GM10847 (cell line): ENCODE data around the gene LAMA4.

Experiments used
- POLR2A ChIP-seq: IDR thresholded peaks from 2 replicates; pipeline ENCODE4 v1.6.1; 2011; ENCODE audit not compliant: insufficient read length; ENCODE audit errors: extremely low read depth

The LAMA4 gene

DNA sequence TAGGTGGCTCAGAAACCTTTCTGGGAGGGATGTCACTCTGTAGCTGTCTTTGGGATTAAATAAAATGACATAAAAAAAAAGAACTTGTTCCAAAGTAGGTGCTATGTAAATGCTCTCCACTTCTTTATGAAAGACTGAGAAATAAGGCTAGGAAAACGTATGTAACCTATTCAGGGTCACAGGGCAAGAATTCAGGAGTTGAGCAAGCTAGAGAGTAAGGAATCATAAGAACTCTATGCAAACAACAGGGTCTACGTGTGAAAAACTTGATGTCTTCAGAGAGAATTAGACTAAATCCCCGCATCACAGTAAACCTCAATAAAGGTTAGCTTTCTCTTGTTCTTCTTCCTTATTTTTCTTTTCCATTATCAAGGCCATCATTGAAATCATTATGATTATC lies 59.2 kb downstream of the LAMA4 start:
- TF ChIP-seq POLR2A, result no peak

DNA sequence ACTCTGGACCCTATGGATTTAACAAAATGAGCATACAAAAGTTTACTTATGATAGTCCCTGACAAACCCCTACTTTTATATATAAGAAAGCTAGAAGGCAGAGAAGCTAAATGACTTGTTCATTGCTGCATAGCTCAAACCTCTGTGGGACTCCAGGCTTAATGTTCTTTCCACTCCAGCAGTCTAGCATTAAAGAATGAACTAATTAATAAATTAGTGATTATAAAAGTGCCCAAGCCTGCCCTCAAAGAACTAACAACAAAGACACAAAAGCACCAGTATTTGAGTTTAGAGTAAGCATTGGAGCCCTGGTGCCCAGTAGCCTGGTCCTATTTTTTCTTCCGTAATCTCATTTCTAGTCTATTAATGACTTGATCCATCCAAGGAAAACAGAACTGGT lies 59.9 kb downstream of the LAMA4 start:
- no peak for TF ChIP-seq POLR2A

DNA sequence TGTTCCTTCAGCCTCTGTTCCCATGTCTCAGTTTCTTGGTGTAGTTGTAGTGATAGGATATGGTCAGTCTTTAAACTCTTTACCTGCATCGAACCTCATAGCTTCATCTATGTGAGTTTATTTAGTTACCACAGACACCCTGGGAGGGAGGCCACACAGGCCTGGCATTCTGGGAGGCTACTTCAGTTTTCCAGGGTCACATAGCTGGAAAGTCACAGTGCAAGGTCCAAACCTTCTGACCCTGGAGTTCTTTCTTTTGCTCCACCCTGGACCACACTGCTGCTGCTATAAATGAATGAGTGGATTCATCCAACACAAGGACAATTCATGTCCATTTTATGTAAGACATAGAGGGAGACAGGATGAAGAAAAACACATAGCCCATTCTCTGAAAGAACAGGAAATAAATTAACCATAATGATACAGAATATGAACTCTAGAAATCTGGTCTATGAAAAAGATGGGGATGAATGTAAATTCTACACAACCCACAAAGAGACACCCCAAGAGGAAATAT lies 60.8 kb downstream of the LAMA4 start:
- TF ChIP-seq POLR2A, result no peak

DNA sequence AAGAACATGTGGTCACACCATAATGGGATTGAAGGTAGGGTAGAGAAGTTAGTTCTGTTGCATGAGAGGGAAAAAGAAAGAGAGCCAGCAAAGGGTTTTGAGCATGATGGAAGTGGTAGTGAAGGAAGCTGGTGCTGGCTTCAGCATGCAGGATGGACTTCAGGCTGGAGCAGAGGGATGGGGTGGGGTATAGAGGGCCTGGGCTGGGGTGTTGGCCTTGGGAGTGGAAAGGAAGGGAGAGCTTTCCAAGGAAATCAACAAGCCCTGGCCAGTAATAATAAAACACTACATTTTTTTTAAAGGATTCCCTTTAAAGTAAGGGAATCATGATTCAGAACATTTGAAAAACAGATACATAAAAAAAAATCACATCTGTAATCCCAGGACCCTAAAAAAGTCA lies 61.2 kb downstream of the LAMA4 start:
- no peak for TF ChIP-seq POLR2A

DNA sequence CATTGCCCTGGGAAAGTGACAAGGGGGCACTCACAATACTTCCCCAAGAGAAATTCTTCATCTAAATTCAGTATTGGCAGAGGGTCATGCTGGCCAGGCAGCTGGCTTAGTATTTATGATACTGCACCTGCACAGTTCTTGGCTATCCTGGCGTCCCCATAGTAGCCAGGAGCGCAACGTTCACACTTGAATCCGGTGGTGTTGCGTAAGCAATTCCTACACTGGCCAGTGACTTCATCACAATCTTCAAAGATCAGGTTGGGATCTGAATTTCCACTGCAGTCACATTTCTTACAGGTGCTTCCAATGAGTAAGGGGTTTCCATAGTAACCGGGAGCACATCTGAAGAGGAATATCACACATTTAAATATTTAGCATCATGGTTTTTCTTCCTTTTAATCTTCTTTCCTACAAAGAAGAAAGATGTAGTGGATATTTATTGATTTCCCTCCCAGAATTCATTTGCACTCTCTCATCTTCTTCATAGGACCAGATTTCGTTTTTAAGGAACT lies 62.8 kb downstream of the LAMA4 start:
- TF ChIP-seq POLR2A, result no peak

DNA sequence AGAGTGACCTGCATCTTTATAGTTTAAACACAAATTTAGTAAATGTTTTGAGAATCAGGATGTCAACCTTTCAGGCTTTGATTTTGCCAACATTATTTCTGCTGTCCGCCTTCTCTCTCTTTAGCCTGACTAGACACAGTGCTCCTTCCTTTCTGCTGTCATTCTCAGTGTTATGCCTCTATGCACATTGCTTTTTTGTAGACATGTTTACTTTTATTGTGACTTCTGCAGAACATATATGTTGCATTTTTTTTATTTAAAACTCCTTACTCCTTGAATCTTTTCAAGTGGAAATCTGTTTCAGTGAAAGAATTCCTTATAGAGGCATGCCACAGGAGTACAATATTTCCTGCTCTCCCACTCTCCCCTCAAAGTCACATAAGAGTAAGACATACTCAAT lies 64.2 kb downstream of the LAMA4 start:
- no peak for TF ChIP-seq POLR2A

DNA sequence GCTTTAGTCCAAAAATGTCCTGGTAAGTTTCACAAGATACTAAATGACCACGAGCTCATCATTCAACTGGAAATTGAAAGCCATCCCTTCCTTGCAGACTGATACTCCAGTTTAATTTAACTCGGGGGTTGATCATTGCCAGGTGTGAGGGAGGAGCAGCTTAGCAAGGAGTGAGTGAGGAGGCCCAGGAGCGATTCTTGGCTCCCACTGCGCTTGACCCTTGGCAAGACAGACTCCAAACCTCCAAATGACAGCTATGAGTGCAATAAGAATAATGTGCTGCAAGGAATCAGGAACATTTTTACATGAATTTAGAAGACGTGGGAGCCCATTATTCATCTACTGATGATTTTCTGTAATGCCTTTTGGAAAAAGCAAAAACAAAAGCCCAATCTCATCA lies 64.9 kb downstream of the LAMA4 start:
- TF ChIP-seq POLR2A, result no peak

DNA sequence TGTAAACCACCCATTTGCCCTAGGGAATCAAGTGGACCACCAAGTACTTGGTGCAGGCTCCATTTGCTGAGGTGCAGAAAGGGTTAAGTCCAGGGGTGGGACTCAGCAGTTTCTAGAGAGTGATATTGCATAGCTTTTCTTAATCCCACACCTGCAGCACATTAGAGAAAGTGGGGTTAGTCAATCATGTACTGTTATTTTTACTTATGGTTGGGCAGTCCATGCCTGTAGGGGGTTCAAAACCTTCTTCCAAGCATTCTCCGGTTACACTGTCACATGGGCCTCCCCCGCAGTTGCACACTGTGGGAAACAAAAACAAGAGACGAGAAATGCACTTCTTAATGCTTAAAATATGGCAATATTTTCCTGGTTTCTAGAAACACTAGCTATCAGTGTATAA lies 65.5 kb downstream of the LAMA4 start:
- no peak for TF ChIP-seq POLR2A

DNA sequence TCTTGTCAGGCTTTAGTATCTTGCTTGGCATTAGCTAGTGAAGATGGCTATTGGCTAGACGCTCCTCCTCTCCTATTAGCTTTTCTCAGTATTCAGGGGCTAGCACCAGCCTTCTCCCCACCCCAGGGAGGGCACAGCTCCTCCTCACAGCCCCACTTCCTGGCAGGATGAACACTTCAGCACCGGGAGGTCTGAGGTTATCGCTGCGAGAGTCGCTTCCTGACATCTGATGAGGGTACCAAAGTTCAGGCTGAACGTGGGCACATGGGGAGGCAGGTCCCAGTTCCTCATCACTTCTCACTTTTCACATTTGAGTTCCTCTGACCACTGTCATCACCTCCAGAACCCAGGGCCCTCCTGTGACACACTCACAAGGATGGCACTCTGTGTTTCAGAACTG lies 66.6 kb downstream of the LAMA4 start:
- no peak for TF ChIP-seq POLR2A

DNA sequence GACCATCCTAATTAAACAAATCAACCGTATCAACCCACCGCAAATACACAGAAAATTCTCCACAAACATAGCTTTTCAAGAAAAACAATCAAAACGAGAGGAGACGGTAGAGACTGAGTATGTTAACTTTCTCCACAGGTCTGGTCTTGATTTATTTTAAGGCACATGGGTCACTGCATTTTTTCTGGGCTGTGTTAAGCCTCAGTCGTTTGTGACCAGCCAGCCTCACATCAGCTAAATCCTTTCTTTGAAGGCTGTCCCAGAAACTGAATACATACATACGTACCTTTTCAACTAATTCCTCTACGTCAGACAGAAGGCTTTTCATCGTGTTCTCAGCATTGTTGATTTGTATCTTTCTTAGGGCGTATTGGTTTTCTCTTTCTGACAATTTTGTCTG lies 69.4 kb downstream of the LAMA4 start:
- TF ChIP-seq POLR2A, result no peak

DNA sequence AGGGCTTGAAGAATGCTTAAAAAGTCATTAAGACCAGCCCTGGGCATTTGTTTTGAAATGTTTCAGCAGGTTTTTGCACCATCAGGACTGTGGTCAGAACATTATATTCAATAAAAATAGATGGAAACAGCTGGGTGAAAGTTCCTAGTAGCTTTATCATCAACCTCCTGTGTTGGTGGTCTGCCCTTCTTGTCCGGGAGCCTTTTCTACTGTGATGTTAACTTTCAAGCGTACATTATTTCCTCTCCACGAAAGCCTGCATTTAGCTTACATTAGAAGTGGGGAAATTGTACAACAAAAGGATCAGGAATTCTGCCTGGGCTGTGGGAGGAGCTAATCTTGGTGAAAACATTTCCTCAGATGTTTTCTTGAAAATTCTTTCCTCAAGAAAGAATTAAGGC lies 71.1 kb downstream of the LAMA4 start:
- no peak for TF ChIP-seq POLR2A

DNA sequence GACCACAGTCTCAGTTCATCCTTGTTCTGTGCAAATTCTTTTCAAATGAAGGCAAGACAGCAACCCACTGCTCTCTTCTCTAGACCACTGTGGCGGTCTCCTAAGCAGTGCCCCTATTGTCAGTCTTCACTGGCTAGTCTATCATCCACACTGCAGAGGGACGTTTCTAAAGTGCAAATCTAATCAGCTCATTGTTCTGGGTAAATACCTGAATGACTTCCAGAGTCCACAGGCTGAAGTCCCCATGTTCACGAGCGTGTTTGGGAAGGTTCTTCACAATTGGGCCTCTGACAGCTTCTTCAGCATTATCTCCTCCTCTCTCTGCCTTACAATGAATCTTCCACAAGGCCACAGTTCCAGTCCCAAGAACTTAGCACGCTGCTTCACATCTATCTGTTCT lies 73.2 kb downstream of the LAMA4 start:
- TF ChIP-seq POLR2A, result no peak

DNA sequence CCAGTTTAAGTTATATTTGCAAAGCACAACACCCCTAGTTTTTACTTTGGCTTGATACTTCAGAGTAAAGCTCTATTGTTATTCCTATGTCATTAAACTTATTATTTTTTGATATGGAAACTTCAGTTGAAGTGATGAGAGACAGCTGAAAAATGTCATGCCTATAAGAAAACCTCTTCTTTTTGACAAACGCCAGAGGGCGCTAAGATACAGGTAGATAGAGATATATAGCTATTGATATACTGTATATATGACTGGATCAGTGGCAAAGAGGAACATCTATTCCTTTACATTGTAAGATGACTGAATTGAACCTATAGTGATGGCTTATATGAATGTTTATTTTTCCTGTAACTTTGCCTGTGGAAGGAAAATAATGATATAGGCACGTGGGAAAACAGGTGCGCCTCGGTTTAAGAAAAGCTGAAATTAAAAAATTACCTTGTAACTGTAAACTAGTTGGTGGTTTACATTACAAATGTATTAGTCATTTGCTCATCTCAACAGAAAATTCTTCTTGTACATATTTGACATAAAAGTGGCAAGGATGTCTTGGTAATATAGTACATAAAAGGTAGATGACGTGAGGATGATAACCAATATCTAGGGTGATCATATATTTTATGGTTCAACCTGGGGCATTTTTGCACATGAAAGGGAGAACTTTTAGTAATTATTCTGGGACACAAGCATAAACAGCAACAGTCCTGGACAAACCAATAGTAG lies 74.1 kb downstream of the LAMA4 start:
- no peak for TF ChIP-seq POLR2A

DNA sequence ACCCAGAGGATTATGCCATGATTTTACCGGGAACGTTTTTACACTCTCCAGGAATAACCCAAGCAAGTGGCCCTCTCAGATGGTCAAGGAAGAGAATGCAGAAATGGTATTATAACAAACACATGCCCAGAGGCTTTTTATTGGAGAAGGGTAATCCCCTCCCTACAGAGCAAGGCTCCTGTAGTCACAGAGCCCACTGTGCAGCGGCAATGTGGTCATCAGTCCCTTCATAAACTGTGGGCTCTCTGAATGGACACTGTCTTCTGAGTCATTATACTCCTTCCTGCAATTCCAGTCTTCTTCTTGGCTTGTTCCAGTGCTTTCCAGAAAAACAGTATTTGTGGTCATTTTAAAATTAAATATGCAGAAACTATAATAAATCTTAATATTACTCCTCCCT lies 74.7 kb downstream of the LAMA4 start:
- no peak for TF ChIP-seq POLR2A

DNA sequence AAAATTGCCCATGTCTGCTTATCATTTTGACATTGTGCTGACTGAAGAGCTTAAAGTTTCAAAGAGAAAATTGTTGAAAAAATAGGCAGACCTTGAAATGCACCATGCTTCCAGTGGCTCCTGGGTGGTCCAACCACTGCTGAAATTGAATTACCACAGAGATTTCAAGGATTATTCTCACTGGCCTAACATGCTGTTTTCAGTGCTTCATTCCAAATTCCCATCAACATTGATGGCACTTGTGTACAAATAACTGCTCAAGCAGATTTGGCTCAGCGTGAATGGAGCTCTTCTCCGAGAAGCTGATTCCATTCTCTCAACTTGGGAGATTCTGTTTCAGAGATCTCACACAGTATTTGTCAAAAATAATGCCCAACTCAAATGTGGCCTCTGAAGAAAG lies 75.5 kb downstream of the LAMA4 start:
- TF ChIP-seq POLR2A, result no peak

DNA sequence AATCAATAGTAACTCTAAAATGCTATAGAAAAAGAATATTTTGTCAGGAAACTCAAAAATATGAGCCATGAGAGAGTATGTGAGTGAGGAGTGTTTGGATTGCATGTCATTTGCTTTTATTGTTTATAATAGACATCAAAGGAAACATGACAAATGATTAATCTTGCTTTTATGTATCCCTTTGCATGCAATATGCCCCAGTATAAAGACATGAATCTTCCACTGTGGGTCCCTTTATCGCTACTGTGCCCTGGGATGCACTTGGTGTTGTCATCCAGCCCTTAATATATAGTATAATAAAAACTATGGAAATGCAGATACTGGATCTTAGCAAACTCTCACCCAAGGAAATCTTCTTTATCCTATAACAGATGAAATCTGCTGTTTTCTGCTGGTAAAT lies 77.3 kb downstream of the LAMA4 start:
- TF ChIP-seq POLR2A, result no peak

DNA sequence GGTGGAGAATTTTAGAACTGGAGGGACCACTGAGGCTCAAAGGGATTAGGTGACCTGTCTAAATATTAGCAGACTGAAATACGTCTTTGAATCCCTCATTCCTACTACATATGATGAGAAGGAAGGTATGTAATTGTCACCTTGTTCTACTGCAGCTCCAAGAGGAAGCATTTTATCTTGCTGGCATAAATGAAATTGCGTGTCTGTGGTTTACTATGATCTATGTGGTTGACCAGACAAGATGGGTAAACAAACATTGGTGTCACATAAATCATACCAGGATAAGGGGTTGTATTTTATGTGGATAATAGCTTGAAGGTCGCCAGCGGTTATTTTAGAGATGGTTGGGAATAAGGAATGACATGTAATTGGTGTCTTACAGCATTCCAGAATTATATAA lies 78.2 kb downstream of the LAMA4 start:
- TF ChIP-seq POLR2A, result no peak
